ENCODE data around the gene SLC30A1.

GRCh38 chr1:211548321-211549091, 30.5 kb downstream of the SLC30A1 start:
- TF ChIP-seq CTCF (IDR thresholded peaks at IDR 0.05) (no peak), EZH2 (IDR thresholded peaks at IDR 0.05) (no peak), EZH2phosphoT487 (IDR thresholded peaks at IDR 0.05) (no peak)
